ENCODE data around the gene ATG7.

ATG7 gene

DNA sequence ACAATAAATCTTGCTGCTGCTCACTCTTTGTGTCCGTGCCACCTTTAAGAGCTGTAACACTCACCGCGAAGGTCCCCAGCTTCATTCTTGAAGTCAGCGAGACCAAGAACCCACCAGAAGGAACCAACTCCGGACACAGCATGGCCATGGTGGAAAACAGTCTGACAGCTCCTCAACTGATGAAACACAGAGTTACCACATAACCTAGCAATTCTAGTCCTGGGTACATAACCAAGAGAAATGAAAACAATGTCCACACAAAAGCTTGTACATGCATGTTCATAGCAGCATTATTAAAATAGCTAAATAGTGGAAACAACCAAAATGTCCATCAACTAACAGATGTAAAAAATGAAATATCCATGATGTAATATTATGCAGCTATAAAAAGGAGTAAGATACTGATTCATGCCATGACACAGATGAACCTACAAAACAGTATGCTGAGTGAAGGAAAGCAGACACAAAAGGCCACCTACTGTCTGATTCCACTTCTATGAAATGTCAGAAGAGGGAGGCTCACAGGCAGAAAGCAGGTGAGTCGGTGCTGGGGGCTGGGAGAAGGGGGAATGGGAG, 334.8 kb downstream of the ATG7 start:
- no peak for DNase-seq (ENCODE audit: low read depth in 2 of 2)

Data from fibroblast of skin of left biceps (primary cell).